Suprapubic skin (tissue), 4 donors: ENCODE measurements around the gene PNPT1. TPM values are rescaled to one million over a fixed set of nuclear protein-coding genes. Genes with fewer than 3 reads are reported as not detected.
A peak's percentile ranks its signal among the peaks of the same experiment; 100 is the strongest.
"Not testable (repeated sequence)": the region's sequence is repeated elsewhere in the genome, so short reads cannot be mapped to it uniquely, and the experiment has no call there.

ENCODE experiments used
- DNase-seq, 2 donors: peaks; one replicate each; pipeline ENCODE4 v3.0.0-alpha.2; 2019; ENCODE audit warnings: low spot score in 2 of 2
- H3K27ac ChIP-seq: fragments of 200-600 bp; sonication (generic); one replicate; pipeline ENCODE4 v1.5.1; 2019
- H3K27me3 ChIP-seq: fragments of 200-600 bp; sonication (generic); one replicate; pipeline ENCODE4 v1.5.1; 2019
- H3K36me3 ChIP-seq: fragments of 200-600 bp; sonication (generic); one replicate; pipeline ENCODE4 v1.5.1; 2019
- H3K4me1 ChIP-seq: fragments of 200-600 bp; sonication (generic); one replicate; pipeline ENCODE4 v1.5.1; 2019
- H3K4me3 ChIP-seq: fragments of 200-600 bp; sonication (generic); one replicate; pipeline ENCODE4 v1.5.1; 2019; ENCODE audit warnings: mild to moderate bottlenecking
- H3K9me3 ChIP-seq: fragments of 200-600 bp; sonication (generic); one replicate; pipeline ENCODE4 v1.5.1; 2019
- EP300 ChIP-seq: sonication (generic); formaldehyde crosslinking; IDR thresholded peaks from one replicate; pipeline ENCODE4 v1.6.1; 2017; ENCODE audit warnings: antibody characterized with exemption
- POLR2A ChIP-seq, 2 donors: fragments of 450-650 bp; IDR thresholded peaks; one replicate each; pipeline ENCODE4 v1.6.1; 2017; ENCODE audit warnings: antibody characterized with exemption in 2 of 2, mild to moderate bottlenecking in 2 of 2, moderate library complexity in 2 of 2
- POLR2AphosphoS5 ChIP-seq, 3 donors: sonication (generic); formaldehyde crosslinking; IDR thresholded peaks; one replicate each; pipeline ENCODE4 v1.6.1; 2017; ENCODE audit warnings: antibody characterized with exemption in 3 of 3
- WGBS: methylation state at CpG from one replicate; pipeline ENCODE4 v1.1.5; 2018; 5-methylcytosine and 5-hydroxymethylcytosine counted together
- total RNA-seq, 4 donors: library from RNA; depleted of rRNA; stranded (reverse); fragments of >200 nt; gene quantifications; one replicate each; pipeline ENCODE4 v1.1.0, GENCODE V29; 2016
- TF ChIP-seq, protein P1 (sequence below), 2 donors: fragments of 200-600 bp in 1 of 2; fragments of 450-650 bp in 1 of 2; sonication (generic) in 1 of 2; IDR thresholded peaks; one replicate each; pipeline ENCODE4 v1.5.1; 2016 to 2019; ENCODE audit warnings: antibody characterized with exemption in 2 of 2, mild to moderate bottlenecking in 1 of 2, moderate library complexity in 1 of 2

The PNPT1 gene
- total RNA-seq, 4 donors from 2014 or later = 8.4 to 12.4 (median 10.9) TPM

- WGBS = 67% methylated on average over 7 of the region's 7 CpGs
- Histone ChIP-seq H3K27ac (no peak overlapping the region), H3K4me3 (no peak overlapping the region), H3K4me1 (no peaks in the 10 kb centered on the region), H3K27me3 (peaks cover 2% of the 10 kb centered on the region), H3K36me3 (no peaks in the 10 kb centered on the region), H3K9me3 (no peaks in the 10 kb centered on the region)
- no peak for DNase-seq
- no peak for TF ChIP-seq POLR2AphosphoS5 (IDR thresholded peaks at IDR 0.05)
- TF ChIP-seq POLR2A (IDR thresholded peaks at IDR 0.05) = no peak
- TF ChIP-seq, protein P1, sequence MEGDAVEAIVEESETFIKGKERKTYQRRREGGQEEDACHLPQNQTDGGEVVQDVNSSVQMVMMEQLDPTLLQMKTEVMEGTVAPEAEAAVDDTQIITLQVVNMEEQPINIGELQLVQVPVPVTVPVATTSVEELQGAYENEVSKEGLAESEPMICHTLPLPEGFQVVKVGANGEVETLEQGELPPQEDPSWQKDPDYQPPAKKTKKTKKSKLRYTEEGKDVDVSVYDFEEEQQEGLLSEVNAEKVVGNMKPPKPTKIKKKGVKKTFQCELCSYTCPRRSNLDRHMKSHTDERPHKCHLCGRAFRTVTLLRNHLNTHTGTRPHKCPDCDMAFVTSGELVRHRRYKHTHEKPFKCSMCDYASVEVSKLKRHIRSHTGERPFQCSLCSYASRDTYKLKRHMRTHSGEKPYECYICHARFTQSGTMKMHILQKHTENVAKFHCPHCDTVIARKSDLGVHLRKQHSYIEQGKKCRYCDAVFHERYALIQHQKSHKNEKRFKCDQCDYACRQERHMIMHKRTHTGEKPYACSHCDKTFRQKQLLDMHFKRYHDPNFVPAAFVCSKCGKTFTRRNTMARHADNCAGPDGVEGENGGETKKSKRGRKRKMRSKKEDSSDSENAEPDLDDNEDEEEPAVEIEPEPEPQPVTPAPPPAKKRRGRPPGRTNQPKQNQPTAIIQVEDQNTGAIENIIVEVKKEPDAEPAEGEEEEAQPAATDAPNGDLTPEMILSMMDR (IDR thresholded peaks at IDR 0.05) = no peak
- TF ChIP-seq EP300 = no peak
These were observed 11.5 kb upstream of the PNPT1 start for GRCh38 chr2:55705027-55705653.

DNA sequence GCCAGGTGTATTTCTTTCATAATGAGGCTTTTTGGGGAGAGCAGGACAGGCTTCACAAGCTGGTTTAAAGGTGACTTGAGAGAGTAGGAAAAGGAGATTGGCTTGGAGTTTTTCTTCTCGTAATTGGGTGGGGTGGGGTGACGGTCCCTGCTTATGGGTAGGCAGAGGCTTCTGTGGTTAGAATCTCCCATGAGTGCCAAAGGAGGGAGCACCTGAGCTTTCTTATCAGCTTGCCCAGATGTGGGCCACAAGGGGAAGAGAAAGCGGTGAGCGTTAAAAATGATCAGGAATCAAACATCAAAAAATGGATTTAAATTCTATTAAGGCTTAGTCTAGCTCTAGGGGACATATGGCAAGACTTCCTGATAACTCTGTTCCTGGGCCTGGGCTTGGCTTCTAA is 9.7 kb upstream of the PNPT1 start:
- 59% methylated on average over 4 of the region's 4 CpGs for WGBS
- Histone ChIP-seq H3K27me3 (peaks cover 8% of the 10 kb centered on the region), H3K36me3 (no peaks in the 10 kb centered on the region), H3K4me3 (no peak overlapping the region), H3K27ac (no peak overlapping the region), H3K4me1 (no peaks in the 10 kb centered on the region), H3K9me3 (no peaks in the 10 kb centered on the region)
- DNase-seq = no peak
- TF ChIP-seq POLR2AphosphoS5 (IDR thresholded peaks at IDR 0.05) (no peak), POLR2A (IDR thresholded peaks at IDR 0.05) (no peak), EP300 (no peak)
- TF ChIP-seq, protein P1 (IDR thresholded peaks at IDR 0.05) = no peak

DNA sequence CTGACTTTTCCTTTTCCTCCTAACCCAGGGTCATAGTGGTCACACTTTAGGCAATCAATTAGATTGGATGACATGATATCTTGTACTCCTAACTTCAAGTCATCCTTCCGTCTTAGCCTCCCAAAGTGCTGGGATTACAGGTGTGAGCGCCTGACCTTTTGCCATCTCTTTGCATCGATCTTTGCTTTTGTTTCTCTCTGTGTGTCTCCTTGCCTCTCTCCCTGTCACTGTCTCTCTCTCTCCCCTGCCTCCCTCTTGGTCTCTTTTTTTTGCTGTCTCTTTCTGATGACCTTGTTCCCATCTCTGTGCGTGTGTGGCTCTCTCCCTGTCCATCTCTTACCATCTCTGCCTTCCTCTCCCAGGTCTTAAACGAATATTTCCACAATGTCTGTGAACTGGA is 904 bp downstream of the PNPT1 start:
- H3K4me1 ChIP-seq = peaks cover 15% of the 10 kb centered on the region
- not testable (repeated sequence) for H3K27me3 ChIP-seq, H3K36me3 ChIP-seq, DNase-seq, H3K27ac ChIP-seq, H3K9me3 ChIP-seq
- H3K4me3 ChIP-seq = peak overlapping the region; percentile 77
- WGBS = 29% methylated on average over 5 of the region's 5 CpGs

GRCh38 chr2:55672630-55673029 is 21.0 kb downstream of the PNPT1 start:
- 71% methylated on average over 3 of the region's 3 CpGs for WGBS
- Histone ChIP-seq H3K9me3 (no peaks in the 10 kb centered on the region), H3K36me3 (peaks cover 58% of the 10 kb centered on the region), H3K4me1 (no peaks in the 10 kb centered on the region), H3K27ac (no peak overlapping the region), H3K27me3 (no peaks in the 10 kb centered on the region), H3K4me3 (no peak overlapping the region)
- no peak for TF ChIP-seq POLR2A (IDR thresholded peaks at IDR 0.05)
- no peak for TF ChIP-seq POLR2AphosphoS5 (IDR thresholded peaks at IDR 0.05)
- TF ChIP-seq, protein P1 (IDR thresholded peaks at IDR 0.05) = no peak
- no peak for TF ChIP-seq EP300
- DNase-seq = no peak

DNA sequence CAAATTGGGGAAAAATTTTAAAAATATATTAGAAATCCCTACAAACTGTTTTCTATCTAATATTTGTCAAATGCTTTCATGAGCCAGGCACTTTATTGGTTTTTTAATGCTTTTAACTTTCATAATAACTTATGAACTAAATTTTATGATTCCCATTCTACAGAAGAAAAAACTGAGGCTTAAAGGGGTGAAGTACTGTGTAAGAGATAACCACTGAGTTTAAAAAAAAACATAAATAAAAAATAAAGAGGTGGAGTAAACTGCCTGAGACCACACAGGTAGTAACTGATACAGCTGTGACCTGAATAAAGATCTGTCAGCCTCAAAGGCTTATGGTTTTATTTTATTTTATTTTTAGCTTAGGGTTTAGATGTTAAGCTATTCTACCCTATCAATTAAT is 24.7 kb downstream of the PNPT1 start:
- Histone ChIP-seq H3K27me3 (no peaks in the 10 kb centered on the region), H3K36me3 (peaks cover 56% of the 10 kb centered on the region), H3K4me3 (no peak overlapping the region), H3K9me3 (no peaks in the 10 kb centered on the region), H3K27ac (no peak overlapping the region), H3K4me1 (no peaks in the 10 kb centered on the region)
- no peak for DNase-seq
- TF ChIP-seq, protein P1 (IDR thresholded peaks at IDR 0.05) = no peak
- TF ChIP-seq POLR2A (IDR thresholded peaks at IDR 0.05) (no peak), POLR2AphosphoS5 (IDR thresholded peaks at IDR 0.05) (no peak), EP300 (no peak)

GRCh38 chr2:55653255-55653654 is 40.4 kb downstream of the PNPT1 start:
- 89% methylated on average over 2 of the region's 2 CpGs for WGBS
- DNase-seq = no peak
- H3K36me3 ChIP-seq = peaks cover 36% of the 10 kb centered on the region
- H3K9me3 ChIP-seq = no peaks in the 10 kb centered on the region
- H3K27ac ChIP-seq = no peak overlapping the region
- H3K4me1 ChIP-seq = no peaks in the 10 kb centered on the region
- H3K4me3 ChIP-seq = no peak overlapping the region
- H3K27me3 ChIP-seq = no peaks in the 10 kb centered on the region
- TF ChIP-seq POLR2A (IDR thresholded peaks at IDR 0.05) (no peak), EP300 (no peak), POLR2AphosphoS5 (IDR thresholded peaks at IDR 0.05) (no peak)
- TF ChIP-seq, protein P1 (IDR thresholded peaks at IDR 0.05) = no peak
